Muscle layer of colon (tissue), 2 donors: ENCODE results near the gene LEFTY2.
"Not testable (repeated sequence)": the region's sequence is repeated elsewhere in the genome, so short reads cannot be mapped to it uniquely, and the experiment has no call there.

Experiments used
- H3K27ac ChIP-seq: one replicate; pipeline ENCODE4 v1.7.0; 2013; ENCODE audit warnings: low read depth, mild to moderate bottlenecking, low read length, moderate library complexity
- H3K27me3 ChIP-seq, 2 donors: one replicate each; pipeline ENCODE4 v1.7.0; 2013; ENCODE audit warnings: low read length in 2 of 2, mild to moderate bottlenecking in 2 of 2; ENCODE audit not compliant: insufficient read depth in 2 of 2, control insufficient read depth in 1 of 2
- H3K36me3 ChIP-seq: one replicate; pipeline ENCODE4 v1.7.0; 2013; ENCODE audit warnings: mild to moderate bottlenecking, low read length; ENCODE audit not compliant: insufficient read depth
- H3K4me1 ChIP-seq: one replicate; pipeline ENCODE4 v1.7.0; 2013; ENCODE audit warnings: mild to moderate bottlenecking, low read length; ENCODE audit not compliant: insufficient read depth
- H3K4me3 ChIP-seq, 2 donors: one replicate each; pipeline ENCODE4 v1.7.0; 2013; ENCODE audit warnings: low read length in 2 of 2, low read depth in 1 of 2, mild to moderate bottlenecking in 1 of 2, moderate library complexity in 1 of 2
- H3K9ac ChIP-seq: one replicate; pipeline ENCODE4 v1.7.0; 2013; ENCODE audit warnings: low read length
- H3K9me3 ChIP-seq: one replicate; pipeline ENCODE4 v1.7.0; 2013; ENCODE audit warnings: mild to moderate bottlenecking, low read length
- donor health status: abdominal sarcoma.
- donor health status: Adenocarcinoma of cecum.

LEFTY2 gene

GRCh38 chr1:225970592-225971157, 29.7 kb upstream of the LEFTY2 start:
- H3K4me1 ChIP-seq, H3K36me3 ChIP-seq, H3K9me3 ChIP-seq, H3K27me3 ChIP-seq, H3K4me3 ChIP-seq, H3K27ac ChIP-seq, H3K9ac ChIP-seq: not testable (repeated sequence)

- H3K4me1 ChIP-seq, H3K9ac ChIP-seq, H3K36me3 ChIP-seq, H3K27me3 ChIP-seq, H3K27ac ChIP-seq, H3K4me3 ChIP-seq, H3K9me3 ChIP-seq: not testable (repeated sequence)
Measured at GRCh38 chr1:225969751-225970150, 28.7 kb upstream of the LEFTY2 start.

GRCh38 chr1:225965231-225965630, 24.2 kb upstream of the LEFTY2 start:
- Histone ChIP-seq H3K9ac (no peak overlapping the region), H3K4me1 (no peaks in the 10 kb centered on the region), H3K4me3 (no peak overlapping the region), H3K27ac (no peak overlapping the region), H3K9me3 (no peaks in the 10 kb centered on the region), H3K36me3 (no peaks in the 10 kb centered on the region), H3K27me3 (peaks cover 0 to 4% of the 10 kb centered on the region in 2 donors)

GRCh38 chr1:225963735-225964530, 22.9 kb upstream of the LEFTY2 start:
- no peak overlapping the region for H3K27ac ChIP-seq
- no peaks in the 10 kb centered on the region for H3K9me3 ChIP-seq
- peaks cover 0 to 4% of the 10 kb centered on the region in 2 donors for H3K27me3 ChIP-seq
- H3K4me1 ChIP-seq = no peaks in the 10 kb centered on the region
- H3K36me3 ChIP-seq = no peaks in the 10 kb centered on the region
- H3K4me3 ChIP-seq = no peak overlapping the region
- H3K9ac ChIP-seq = no peak overlapping the region

DNA sequence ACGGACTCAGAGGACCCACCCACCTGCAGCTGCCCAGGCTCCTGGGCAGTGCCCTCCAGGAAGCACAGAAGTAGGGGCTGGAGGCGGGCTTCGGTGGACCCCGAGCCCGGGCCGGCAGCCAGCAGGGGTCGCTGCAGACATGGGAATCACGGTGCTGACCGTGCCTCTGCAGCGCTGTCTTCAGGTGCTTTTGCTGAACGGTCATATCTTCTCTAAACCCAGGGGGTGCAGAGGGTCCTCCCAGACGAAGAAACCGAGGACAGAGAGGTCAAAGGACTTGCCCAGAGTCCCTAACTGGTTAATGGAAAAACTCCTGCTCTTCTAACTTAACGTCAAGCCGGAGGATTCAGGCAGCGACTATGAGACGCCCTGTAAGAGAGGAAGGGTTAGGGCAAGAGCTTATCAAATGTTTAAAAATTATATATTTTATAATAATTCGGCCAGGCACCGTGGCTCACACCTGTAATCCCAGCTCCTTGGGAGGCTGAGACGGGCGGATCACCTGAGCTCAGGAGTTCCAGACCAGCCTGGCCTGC, 21.5 kb upstream of the LEFTY2 start:
- Histone ChIP-seq H3K27me3 (peaks cover 0 to 4% of the 10 kb centered on the region in 2 donors), H3K4me1 (no peaks in the 10 kb centered on the region), H3K4me3 (no peak overlapping the region), H3K9ac (no peak overlapping the region), H3K9me3 (no peaks in the 10 kb centered on the region), H3K27ac (no peak overlapping the region), H3K36me3 (no peaks in the 10 kb centered on the region)

- no peaks in the 10 kb centered on the region for H3K9me3 ChIP-seq
- H3K4me3 ChIP-seq = no peak overlapping the region
- H3K9ac ChIP-seq = no peak overlapping the region
Measured at GRCh38 chr1:225961659-225962439, 20.8 kb upstream of the LEFTY2 start.

GRCh38 chr1:225958041-225958440, 17.0 kb upstream of the LEFTY2 start:
- H3K9me3 ChIP-seq = no peaks in the 10 kb centered on the region
- H3K27me3 ChIP-seq = peaks cover 0 to 4% of the 10 kb centered on the region in 2 donors
- no peaks in the 10 kb centered on the region for H3K4me1 ChIP-seq
- H3K4me3 ChIP-seq = no peak overlapping the region
- no peaks in the 10 kb centered on the region for H3K36me3 ChIP-seq
- no peak overlapping the region for H3K27ac ChIP-seq
- H3K9ac ChIP-seq = no peak overlapping the region

More at GRCh38 chr1:225961659-225962439, 20.8 kb upstream of the LEFTY2 start:
- Histone ChIP-seq H3K27me3 (peaks cover 0 to 4% of the 10 kb centered on the region in 2 donors), H3K36me3 (no peaks in the 10 kb centered on the region), H3K27ac (no peak overlapping the region), H3K4me1 (no peaks in the 10 kb centered on the region)

GRCh38 chr1:225954753-225955152, 13.7 kb upstream of the LEFTY2 start:
- H3K4me3 ChIP-seq = no peak overlapping the region
- no peaks in the 10 kb centered on the region for H3K36me3 ChIP-seq
- no peak overlapping the region for H3K27ac ChIP-seq
- H3K9ac ChIP-seq = no peak overlapping the region
- H3K9me3 ChIP-seq = no peaks in the 10 kb centered on the region
- no peaks in the 10 kb centered on the region for H3K27me3 ChIP-seq
- H3K4me1 ChIP-seq = no peaks in the 10 kb centered on the region

- Histone ChIP-seq H3K4me3 (no peak overlapping the region), H3K9ac (no peak overlapping the region), H3K27ac (no peak overlapping the region), H3K36me3 (no peaks in the 10 kb centered on the region), H3K4me1 (no peaks in the 10 kb centered on the region), H3K27me3 (no peaks in the 10 kb centered on the region), H3K9me3 (no peaks in the 10 kb centered on the region)
Measured at GRCh38 chr1:225953315-225953714, 12.3 kb upstream of the LEFTY2 start.

- no peaks in the 10 kb centered on the region for H3K4me1 ChIP-seq
- H3K27ac ChIP-seq = no peak overlapping the region
- H3K36me3 ChIP-seq = no peaks in the 10 kb centered on the region
- no peaks in the 10 kb centered on the region for H3K27me3 ChIP-seq
- no peak overlapping the region for H3K4me3 ChIP-seq
- H3K9me3 ChIP-seq = no peaks in the 10 kb centered on the region
- H3K9ac ChIP-seq = no peak overlapping the region
Measured at GRCh38 chr1:225950905-225951497, 10.0 kb upstream of the LEFTY2 start.

- Histone ChIP-seq H3K9me3 (no peaks in the 10 kb centered on the region), H3K4me1 (no peaks in the 10 kb centered on the region), H3K36me3 (no peaks in the 10 kb centered on the region), H3K9ac (no peak overlapping the region), H3K4me3 (no peak overlapping the region), H3K27ac (no peak overlapping the region), H3K27me3 (no peaks in the 10 kb centered on the region)
Measured at GRCh38 chr1:225949041-225949440, 8.0 kb upstream of the LEFTY2 start.
